ENCODE measurements around the gene TRIM23. TPM values are rescaled to one million over a fixed set of nuclear protein-coding genes. Genes with fewer than 3 reads are reported as not detected.

Gene TRIM23
- total and polyA plus RNA-seq, 2 donors (not counting 1 experiment from before 2014, with no cell fraction given): 3.1 to 21.0 TPM

GRCh38 chr5:65548281-65548680 lies 75.9 kb downstream of the TRIM23 start:
- intact Hi-C loops (cut with micrococcal nuclease): no loop called here
- no peak overlapping the region for H3K4me3 Mint-ChIP-seq
- ATAC-seq (ENCODE audit: low read depth): no peak

GRCh38 chr5:65546141-65546540 lies 78.0 kb downstream of the TRIM23 start:
- POLR2A ChIA-PET: no interaction called here

More at GRCh38 chr5:65548281-65548680, 75.9 kb downstream of the TRIM23 start:
- no peaks in the 10 kb centered on the region for H3K4me1 Mint-ChIP-seq
- H3K27me3 Mint-ChIP-seq: no peaks in the 10 kb centered on the region
- DNase-seq: no peak
- H3K27ac Mint-ChIP-seq: no peak overlapping the region
- H3K4me3 ChIP-seq (ENCODE audit: control extremely low read depth in 1 of 5, extremely low read depth in 1 of 5, insufficient read depth in 1 of 5, low read depth in 2 of 5, low read length in 4 of 5): no peak overlapping the region
- POLR2A ChIA-PET: no interaction called here
- H3K9ac ChIP-seq (ENCODE audit: low read length): no peak overlapping the region
- no peaks in the 10 kb centered on the region for H3K4me1 ChIP-seq (ENCODE audit: control insufficient read depth in 2 of 2, insufficient read depth in 2 of 2, low read length in 2 of 2)
- no peaks in the 10 kb centered on the region for H3K9me3 Mint-ChIP-seq (ENCODE audit: insufficient read depth)
- H3K27ac ChIP-seq (ENCODE audit: low read length in 2 of 2): no peak overlapping the region
- CTCF ChIA-PET: no interaction called here
- no peak overlapping the region for H2AFZ ChIP-seq (ENCODE audit: insufficient read depth, low read depth, low read length, poor library complexity, severe bottlenecking)
- no peaks in the 10 kb centered on the region for H3K27me3 ChIP-seq (replicated peaks in 1 of 4; ENCODE audit: control extremely low read depth in 1 of 4, control insufficient read depth in 3 of 4, insufficient read depth in 4 of 4, low read length in 3 of 4)
- H3K9me3 ChIP-seq (ENCODE audit: control extremely low read depth in 1 of 3, control insufficient read depth in 2 of 3, insufficient read depth in 1 of 3, low read length in 2 of 3): no peaks in the 10 kb centered on the region
- H3K36me3 ChIP-seq (replicated peaks in 1 of 2; ENCODE audit: control extremely low read depth in 1 of 2, control insufficient read depth in 1 of 2, extremely low read depth in 1 of 2, insufficient read depth in 2 of 2, low read length in 1 of 2): peaks cover 0 to 3% of the 10 kb centered on the region in 2 experiments
- no peaks in the 10 kb centered on the region for H3K79me2 ChIP-seq (ENCODE audit: control insufficient read depth, insufficient read depth, low read length)
- no peaks in the 10 kb centered on the region for H4K20me1 ChIP-seq (ENCODE audit: control insufficient read depth, insufficient read depth, low read length, poor library complexity, severe bottlenecking)
- TF ChIP-seq CTCF (IDR thresholded peaks at IDR 0.05): no peak
- TF ChIP-seq EZH2 (IDR thresholded peaks at IDR 0.05; ENCODE audit: borderline replicate concordance, insufficient read depth, low read depth, low read length, poor library complexity, severe bottlenecking): no peak
- no peak overlapping the region for H3K4me2 ChIP-seq (replicated peaks; ENCODE audit: low read depth, low read length, poor library complexity, severe bottlenecking)
- 100% methylated on average over 4 of the region's 7 CpGs for WGBS (ENCODE audit: insufficient coverage)

More at GRCh38 chr5:65546141-65546540, 78.0 kb downstream of the TRIM23 start:
- Histone ChIP-seq H3K27me3 (replicated peaks in 1 of 4; ENCODE audit: control extremely low read depth in 1 of 4, control insufficient read depth in 3 of 4, insufficient read depth in 4 of 4, low read length in 3 of 4) (no peaks in the 10 kb centered on the region), H3K4me1 (ENCODE audit: control insufficient read depth in 2 of 2, insufficient read depth in 2 of 2, low read length in 2 of 2) (no peaks in the 10 kb centered on the region), H3K27ac (ENCODE audit: low read length in 2 of 2) (no peak overlapping the region), H3K9ac (ENCODE audit: low read length) (no peak overlapping the region), H2AFZ (ENCODE audit: insufficient read depth, low read depth, low read length, poor library complexity, severe bottlenecking) (no peak overlapping the region), H3K9me3 (ENCODE audit: control extremely low read depth in 1 of 3, control insufficient read depth in 2 of 3, insufficient read depth in 1 of 3, low read length in 2 of 3) (no peaks in the 10 kb centered on the region), H3K36me3 (replicated peaks in 1 of 2; ENCODE audit: control extremely low read depth in 1 of 2, control insufficient read depth in 1 of 2, extremely low read depth in 1 of 2, insufficient read depth in 2 of 2, low read length in 1 of 2) (peaks cover 6% of the 10 kb centered on the region in 2 experiments), H3K79me2 (ENCODE audit: control insufficient read depth, insufficient read depth, low read length) (no peaks in the 10 kb centered on the region), H3K4me2 (replicated peaks; ENCODE audit: low read depth, low read length, poor library complexity, severe bottlenecking) (no peak overlapping the region), H3K4me3 (ENCODE audit: control extremely low read depth in 1 of 5, extremely low read depth in 1 of 5, insufficient read depth in 1 of 5, low read depth in 2 of 5, low read length in 4 of 5) (no peak overlapping the region), H4K20me1 (ENCODE audit: control insufficient read depth, insufficient read depth, low read length, poor library complexity, severe bottlenecking) (no peaks in the 10 kb centered on the region)
- no peak overlapping the region for H3K4me3 Mint-ChIP-seq
- no peak for TF ChIP-seq CTCF (IDR thresholded peaks at IDR 0.05)
- no peak for TF ChIP-seq EZH2 (IDR thresholded peaks at IDR 0.05; ENCODE audit: borderline replicate concordance, insufficient read depth, low read depth, low read length, poor library complexity, severe bottlenecking)
- 100% methylated on average over 3 of the region's 5 CpGs for WGBS (ENCODE audit: insufficient coverage)
- H3K9me3 Mint-ChIP-seq (ENCODE audit: insufficient read depth): no peaks in the 10 kb centered on the region
- ATAC-seq (ENCODE audit: low read depth) (no peak), DNase-seq (no peak)
- CTCF ChIA-PET: no interaction called here
- no peak overlapping the region for H3K27ac Mint-ChIP-seq
- intact Hi-C loops (cut with micrococcal nuclease): no loop called here
- H3K27me3 Mint-ChIP-seq: no peaks in the 10 kb centered on the region
- no peaks in the 10 kb centered on the region for H3K4me1 Mint-ChIP-seq

All from B cell (primary cell).